ENCODE measurements around the gene YARS2.
A peak's percentile ranks its signal among the peaks of the same experiment; 100 is the strongest.

The YARS2 gene

DNA sequence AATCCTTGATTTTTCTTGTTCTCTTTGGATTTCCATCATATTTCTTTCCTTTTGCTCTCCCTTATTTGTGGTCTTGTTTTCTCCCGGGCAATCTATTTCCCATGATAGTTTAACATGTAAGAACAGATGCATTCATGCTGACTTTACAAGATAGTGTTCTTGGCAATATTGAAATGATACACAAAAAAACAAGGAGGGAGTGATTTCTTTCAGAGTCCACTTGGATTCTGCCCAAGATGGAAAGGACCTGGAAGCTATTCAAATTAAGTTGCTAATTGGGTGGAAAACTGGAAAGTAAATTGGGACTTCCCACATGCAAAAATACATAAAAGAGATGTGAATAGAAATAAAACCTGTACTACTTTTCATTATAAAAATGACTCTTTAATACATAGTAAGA is 14.4 kb upstream of the YARS2 start:
- TF ChIP-seq ZNF274 (IDR thresholded peaks at IDR 0.05; ENCODE audit: low read depth, low read length) (no peak), SUZ12 (IDR thresholded peaks at IDR 0.05; ENCODE audit: extremely low read depth, insufficient read depth, insufficient read length) (no peak), YY1 (IDR thresholded peaks at IDR 0.05; ENCODE audit: insufficient read depth, insufficient read length) (no peak)
- no peak overlapping the region for H3K4me3 ChIP-seq (ENCODE audit: insufficient read length, low read depth)

DNA sequence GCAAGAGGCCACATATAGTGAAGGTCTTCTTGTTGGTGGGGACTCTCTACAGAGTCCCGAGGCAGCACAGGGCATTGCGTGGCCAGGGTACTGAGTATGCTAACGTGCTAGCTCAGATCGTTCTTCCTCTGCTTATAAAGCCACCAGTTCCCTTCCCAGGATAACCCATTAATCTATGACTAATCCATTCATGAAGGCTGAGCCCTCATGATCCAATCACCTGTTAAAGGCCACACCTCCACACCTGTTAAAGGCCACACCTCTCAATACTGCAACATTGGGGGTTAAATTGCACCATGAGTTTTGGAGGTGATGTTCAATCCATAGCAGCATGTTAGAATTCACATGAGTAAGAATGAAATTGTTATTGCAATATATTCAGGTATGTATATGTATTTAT is 12.8 kb upstream of the YARS2 start:
- no peaks in the 10 kb centered on the region for H3K27me3 ChIP-seq (ENCODE audit: insufficient read depth, insufficient read length)
- no peak for TF ChIP-seq ZNF274 (IDR thresholded peaks at IDR 0.05; ENCODE audit: low read depth, low read length)
- no peak for TF ChIP-seq SUZ12 (IDR thresholded peaks at IDR 0.05; ENCODE audit: extremely low read depth, insufficient read depth, insufficient read length)
- H3K36me3 ChIP-seq (ENCODE audit: insufficient read depth, insufficient read length, low read length): no peaks in the 10 kb centered on the region
- no peaks in the 10 kb centered on the region for H3K9me3 ChIP-seq (ENCODE audit: insufficient read depth, low read length)
- no peak overlapping the region for H3K4me3 ChIP-seq (ENCODE audit: insufficient read length, low read depth)
- DNase-seq (ENCODE audit: low read depth, low spot score): no peak
- H3K9ac ChIP-seq (ENCODE audit: insufficient read length, low read depth): no peak overlapping the region
- no peaks in the 10 kb centered on the region for H3K4me1 ChIP-seq (ENCODE audit: insufficient read depth, insufficient read length)

More for the DNA sequence above, 14.4 kb upstream of the YARS2 start:
- no peak overlapping the region for H3K9ac ChIP-seq (ENCODE audit: insufficient read length, low read depth)
- no peaks in the 10 kb centered on the region for H3K4me1 ChIP-seq (ENCODE audit: insufficient read depth, insufficient read length)
- no peaks in the 10 kb centered on the region for H3K36me3 ChIP-seq (ENCODE audit: insufficient read depth, insufficient read length, low read length)
- H3K9me3 ChIP-seq (ENCODE audit: insufficient read depth, low read length): no peaks in the 10 kb centered on the region
- no peak for DNase-seq (ENCODE audit: low read depth, low spot score)
- no peaks in the 10 kb centered on the region for H3K27me3 ChIP-seq (ENCODE audit: insufficient read depth, insufficient read length)

DNA sequence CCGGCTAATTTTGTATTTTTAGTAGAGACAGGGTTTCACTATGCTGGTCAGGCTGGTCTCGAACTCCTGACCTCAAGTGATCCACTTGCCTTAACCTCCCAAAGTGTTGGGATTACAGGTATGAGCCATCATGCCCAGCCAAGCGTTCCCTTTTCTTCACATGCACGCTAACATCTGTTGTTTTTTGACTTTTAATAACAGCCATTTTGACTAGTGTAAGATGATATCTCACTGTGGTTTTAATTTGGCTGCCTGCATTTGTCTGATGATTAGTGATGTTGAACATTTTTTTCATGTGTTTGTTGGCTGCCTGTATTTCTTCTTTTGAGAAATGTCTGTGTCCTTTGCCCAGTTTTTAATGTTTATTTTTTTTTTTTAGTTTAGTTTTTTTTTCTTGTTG is 10.2 kb upstream of the YARS2 start:
- no peak for TF ChIP-seq ZNF274 (IDR thresholded peaks at IDR 0.05; ENCODE audit: low read depth, low read length)
- TF ChIP-seq YY1 (IDR thresholded peaks at IDR 0.05; ENCODE audit: insufficient read depth, insufficient read length): no peak
- no peak for TF ChIP-seq SUZ12 (IDR thresholded peaks at IDR 0.05; ENCODE audit: extremely low read depth, insufficient read depth, insufficient read length)
- Histone ChIP-seq H3K4me3 (ENCODE audit: insufficient read length, low read depth) (no peak overlapping the region), H3K4me1 (ENCODE audit: insufficient read depth, insufficient read length) (no peaks in the 10 kb centered on the region), H3K27me3 (ENCODE audit: insufficient read depth, insufficient read length) (no peaks in the 10 kb centered on the region), H3K9me3 (ENCODE audit: insufficient read depth, low read length) (no peaks in the 10 kb centered on the region), H3K9ac (ENCODE audit: insufficient read length, low read depth) (no peak overlapping the region), H3K36me3 (ENCODE audit: insufficient read depth, insufficient read length, low read length) (no peaks in the 10 kb centered on the region)
- DNase-seq (ENCODE audit: low read depth, low spot score): no peak

DNA sequence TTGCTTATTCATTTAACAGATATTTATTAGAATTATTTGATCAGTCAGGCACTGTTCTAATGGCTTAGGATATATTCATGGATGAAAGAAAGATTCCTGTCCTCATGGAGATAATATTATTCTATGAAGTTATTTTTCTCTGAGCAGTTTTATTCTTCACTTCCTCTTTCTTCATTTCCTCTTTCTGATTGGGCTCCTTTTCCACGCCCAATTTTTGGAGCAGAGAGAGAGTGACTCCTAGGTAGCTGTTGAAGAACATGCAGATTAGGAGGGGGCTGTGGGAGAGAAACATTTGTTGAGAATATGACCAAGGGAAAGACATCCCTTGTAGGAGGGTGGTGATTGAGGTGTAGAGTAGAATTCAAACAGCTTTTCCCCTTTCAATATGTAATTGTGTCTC is 6.0 kb upstream of the YARS2 start:
- Histone ChIP-seq H3K9ac (ENCODE audit: insufficient read length, low read depth) (no peak overlapping the region), H3K4me3 (ENCODE audit: insufficient read length, low read depth) (no peak overlapping the region), H3K36me3 (ENCODE audit: insufficient read depth, insufficient read length, low read length) (no peaks in the 10 kb centered on the region), H3K9me3 (ENCODE audit: insufficient read depth, low read length) (no peaks in the 10 kb centered on the region), H3K27me3 (ENCODE audit: insufficient read depth, insufficient read length) (no peaks in the 10 kb centered on the region), H3K4me1 (ENCODE audit: insufficient read depth, insufficient read length) (no peaks in the 10 kb centered on the region)
- DNase-seq (ENCODE audit: low read depth, low spot score): no peak
- TF ChIP-seq SUZ12 (IDR thresholded peaks at IDR 0.05; ENCODE audit: extremely low read depth, insufficient read depth, insufficient read length) (no peak), ZNF274 (IDR thresholded peaks at IDR 0.05; ENCODE audit: low read depth, low read length) (no peak), YY1 (IDR thresholded peaks at IDR 0.05; ENCODE audit: insufficient read depth, insufficient read length) (no peak)

DNA sequence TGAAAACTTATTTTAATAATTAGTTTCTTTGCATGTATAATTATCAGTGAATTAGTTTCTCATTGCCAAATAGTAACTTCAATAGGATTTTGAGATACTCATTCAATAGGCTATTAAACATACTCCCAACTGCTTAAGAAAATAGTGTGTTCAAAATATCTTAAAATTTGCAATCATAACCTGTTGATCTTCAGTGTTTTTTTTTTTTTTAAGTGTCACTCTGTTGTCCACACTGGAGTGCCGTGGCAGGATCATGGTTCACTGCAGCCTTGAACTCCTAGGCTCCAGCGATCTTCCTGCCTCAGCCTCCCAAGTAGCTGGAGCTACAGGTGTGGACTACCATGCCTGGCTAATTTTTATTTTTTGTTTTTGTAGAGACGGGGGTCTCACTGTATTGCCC is 1.5 kb upstream of the YARS2 start:
- no peak for TF ChIP-seq SUZ12 (IDR thresholded peaks at IDR 0.05; ENCODE audit: extremely low read depth, insufficient read depth, insufficient read length)
- no peak for TF ChIP-seq ZNF274 (IDR thresholded peaks at IDR 0.05; ENCODE audit: low read depth, low read length)
- TF ChIP-seq YY1 (IDR thresholded peaks at IDR 0.05; ENCODE audit: insufficient read depth, insufficient read length): no peak
- Histone ChIP-seq H3K4me3 (ENCODE audit: insufficient read length, low read depth) (no peak overlapping the region), H3K4me1 (ENCODE audit: insufficient read depth, insufficient read length) (no peaks in the 10 kb centered on the region), H3K9me3 (ENCODE audit: insufficient read depth, low read length) (no peaks in the 10 kb centered on the region), H3K27me3 (ENCODE audit: insufficient read depth, insufficient read length) (no peaks in the 10 kb centered on the region), H3K36me3 (ENCODE audit: insufficient read depth, insufficient read length, low read length) (peaks cover 22% of the 10 kb centered on the region), H3K9ac (ENCODE audit: insufficient read length, low read depth) (no peak overlapping the region)
- DNase-seq (ENCODE audit: low read depth, low spot score): no peak

DNA sequence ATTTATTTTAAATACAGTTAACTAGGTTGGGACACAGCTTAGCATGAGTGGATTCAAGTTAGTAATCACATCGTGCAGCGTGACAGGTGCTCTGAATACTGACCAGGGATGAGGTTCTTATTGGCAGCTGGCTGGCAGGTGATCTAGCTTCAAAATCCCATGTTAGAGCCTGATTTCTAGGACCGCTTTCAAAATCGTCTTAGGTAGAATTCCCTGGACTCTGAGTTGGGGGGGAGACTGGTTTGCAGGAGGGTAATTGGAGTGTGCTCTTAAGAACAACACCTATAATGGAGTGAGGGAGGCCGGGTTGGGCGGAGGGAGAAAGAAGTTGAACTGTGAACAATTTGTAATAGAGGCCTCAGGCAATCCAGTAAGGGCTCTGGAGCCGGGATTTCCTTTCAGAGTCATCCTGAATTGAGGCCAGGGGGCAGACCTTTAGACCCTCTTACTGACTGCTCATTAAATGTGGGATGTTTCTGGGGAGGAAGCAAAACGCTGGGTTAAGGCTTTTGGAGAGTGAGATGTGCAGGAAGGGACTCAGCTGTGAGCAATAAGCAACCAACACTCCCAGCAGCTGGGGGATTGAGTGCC is 874 bp upstream of the YARS2 start:
- Histone ChIP-seq H3K4me1 (ENCODE audit: insufficient read depth, insufficient read length) (no peaks in the 10 kb centered on the region), H3K4me3 (ENCODE audit: insufficient read length, low read depth) (no peak overlapping the region), H3K9me3 (ENCODE audit: insufficient read depth, low read length) (no peaks in the 10 kb centered on the region), H3K9ac (ENCODE audit: insufficient read length, low read depth) (peak overlapping the region; percentile 100), H3K27me3 (ENCODE audit: insufficient read depth, insufficient read length) (no peaks in the 10 kb centered on the region), H3K36me3 (ENCODE audit: insufficient read depth, insufficient read length, low read length) (peaks cover 28% of the 10 kb centered on the region)
- TF ChIP-seq SUZ12 (IDR thresholded peaks at IDR 0.05; ENCODE audit: extremely low read depth, insufficient read depth, insufficient read length) (no peak), ZNF274 (IDR thresholded peaks at IDR 0.05; ENCODE audit: low read depth, low read length) (no peak), YY1 (IDR thresholded peaks at IDR 0.05; ENCODE audit: insufficient read depth, insufficient read length) (no peak)
- no peak for DNase-seq (ENCODE audit: low read depth, low spot score)

DNA sequence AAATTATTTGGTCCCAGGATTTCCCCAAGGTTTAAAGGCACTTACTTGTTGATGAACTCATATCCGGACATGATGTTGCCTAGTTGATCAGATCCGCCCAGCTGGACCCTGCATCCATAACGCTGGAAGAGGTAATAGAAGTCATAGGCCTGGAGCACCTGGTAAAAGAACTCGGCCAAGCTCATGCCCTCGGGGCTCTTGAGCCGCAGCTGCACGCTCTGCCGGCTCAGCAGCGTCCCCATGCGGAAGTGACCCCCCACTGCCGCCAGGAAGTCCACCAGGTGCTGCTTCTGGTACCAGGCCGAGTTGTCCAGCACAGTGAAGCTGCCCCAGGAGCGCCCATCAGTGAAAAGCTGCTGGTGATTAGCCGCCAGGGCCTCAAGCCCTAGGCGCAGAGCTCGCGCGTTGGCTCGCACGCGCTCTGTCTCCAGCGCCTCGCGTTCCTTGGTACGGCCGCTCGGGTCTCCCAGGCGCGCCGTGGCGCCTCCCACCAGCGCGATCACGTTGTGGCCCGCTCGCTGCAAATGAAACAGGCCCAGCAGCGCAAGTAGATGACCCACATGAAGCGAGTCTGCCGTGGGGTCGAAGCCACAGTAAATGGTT is 545 bp downstream of the YARS2 start:
- Histone ChIP-seq H3K36me3 (ENCODE audit: insufficient read depth, insufficient read length, low read length) (peaks cover 42% of the 10 kb centered on the region), H3K4me3 (ENCODE audit: insufficient read length, low read depth) (peak overlapping the region; percentile 99), H3K9ac (ENCODE audit: insufficient read length, low read depth) (peak overlapping the region; percentile 100), H3K27me3 (ENCODE audit: insufficient read depth, insufficient read length) (no peaks in the 10 kb centered on the region), H3K4me1 (ENCODE audit: insufficient read depth, insufficient read length) (no peaks in the 10 kb centered on the region), H3K9me3 (ENCODE audit: insufficient read depth, low read length) (no peaks in the 10 kb centered on the region)
- peak; percentile 99 for DNase-seq (ENCODE audit: low read depth, low spot score)
- TF ChIP-seq ZNF274 (IDR thresholded peaks at IDR 0.05; ENCODE audit: low read depth, low read length): no peak
- TF ChIP-seq YY1 (IDR thresholded peaks at IDR 0.05; ENCODE audit: insufficient read depth, insufficient read length): no peak
- TF ChIP-seq SUZ12 (IDR thresholded peaks at IDR 0.05; ENCODE audit: extremely low read depth, insufficient read depth, insufficient read length): no peak
